ENCODE data around the gene EXOC4.
A peak's percentile ranks its signal among the peaks of the same experiment; 100 is the strongest.
"Not testable (repeated sequence)": the region's sequence is repeated elsewhere in the genome, so short reads cannot be mapped to it uniquely, and the experiment has no call there.

EXOC4 gene

GRCh38 chr7:133252858-133253518 lies at the start of gene EXOC4:
Gene EXOC4, plus strand, starts transcription at chr7:133253078.
- H3K4me1 ChIP-seq: peaks cover 29% of the 10 kb centered on the region
- H3K9me3 ChIP-seq: no peaks in the 10 kb centered on the region
- H4K20me1 ChIP-seq: no peaks in the 10 kb centered on the region
- TF ChIP-seq Cebpa-rat (IDR thresholded peaks at IDR 0.05): no peak
- H3K36me3 ChIP-seq: peaks cover 8% of the 10 kb centered on the region
- peak within 1 kb of the TSS; percentile 80 for H3K27ac ChIP-seq
- peak within 1 kb of the TSS; percentile 70 for H3K4me3 ChIP-seq
- H3K9ac ChIP-seq: peak within 1 kb of the TSS; percentile 79
- peak within 1 kb of the TSS; percentile 82 for H3K4me2 ChIP-seq
- no peaks in the 10 kb centered on the region for H3K27me3 ChIP-seq

- H4K20me1 ChIP-seq: no peaks in the 10 kb centered on the region
- no peaks in the 10 kb centered on the region for H3K27me3 ChIP-seq
- no peak overlapping the region for H3K4me3 ChIP-seq
- H3K4me2 ChIP-seq: no peak overlapping the region
- H3K9me3 ChIP-seq: peaks cover 11% of the 10 kb centered on the region
- no peaks in the 10 kb centered on the region for H3K4me1 ChIP-seq
- no peak overlapping the region for H3K27ac ChIP-seq
- H3K9ac ChIP-seq: no peak overlapping the region
- no peaks in the 10 kb centered on the region for H3K36me3 ChIP-seq
- TF ChIP-seq Cebpa-rat (IDR thresholded peaks at IDR 0.05): no peak
Measured at GRCh38 chr7:133203490-133203889, 49.4 kb upstream of the EXOC4 start.

- no peaks in the 10 kb centered on the region for H4K20me1 ChIP-seq
- no peak for TF ChIP-seq Cebpa-rat (IDR thresholded peaks at IDR 0.05)
- no peaks in the 10 kb centered on the region for H3K4me1 ChIP-seq
Measured at GRCh38 chr7:133207687-133208086, 45.2 kb upstream of the EXOC4 start.

GRCh38 chr7:133210817-133211216 lies 42.1 kb upstream of the EXOC4 start:
- H3K27ac ChIP-seq, H3K4me1 ChIP-seq, H3K9ac ChIP-seq, H3K4me3 ChIP-seq, H4K20me1 ChIP-seq, H3K27me3 ChIP-seq, H3K36me3 ChIP-seq, H3K4me2 ChIP-seq: not testable (repeated sequence)
- H3K9me3 ChIP-seq: peaks cover 13% of the 10 kb centered on the region

More at GRCh38 chr7:133207687-133208086, 45.2 kb upstream of the EXOC4 start:
- H3K27ac ChIP-seq: no peak overlapping the region
- H3K9me3 ChIP-seq: peaks cover 13% of the 10 kb centered on the region
- no peak overlapping the region for H3K4me3 ChIP-seq
- no peak overlapping the region for H3K9ac ChIP-seq
- H3K36me3 ChIP-seq: no peaks in the 10 kb centered on the region
- H3K27me3 ChIP-seq: no peaks in the 10 kb centered on the region
- H3K4me2 ChIP-seq: no peak overlapping the region

- H4K20me1 ChIP-seq, H3K4me2 ChIP-seq, H3K27ac ChIP-seq, H3K27me3 ChIP-seq, H3K4me1 ChIP-seq, H3K9ac ChIP-seq, H3K4me3 ChIP-seq, H3K36me3 ChIP-seq, H3K9me3 ChIP-seq: not testable (repeated sequence)
Measured at GRCh38 chr7:133213772-133214171, 39.1 kb upstream of the EXOC4 start.

GRCh38 chr7:133217773-133218172 lies 35.1 kb upstream of the EXOC4 start:
- TF ChIP-seq Cebpa-rat (IDR thresholded peaks at IDR 0.05): no peak
- no peak overlapping the region for H3K4me3 ChIP-seq
- no peak overlapping the region for H3K27ac ChIP-seq
- H3K4me2 ChIP-seq: no peak overlapping the region
- H3K9ac ChIP-seq: no peak overlapping the region
- no peaks in the 10 kb centered on the region for H4K20me1 ChIP-seq
- H3K27me3 ChIP-seq: no peaks in the 10 kb centered on the region
- peaks cover 5% of the 10 kb centered on the region; the same call in 1 of the 2 replicates for H3K9me3 ChIP-seq
- peaks cover 7% of the 10 kb centered on the region for H3K4me1 ChIP-seq
- no peaks in the 10 kb centered on the region for H3K36me3 ChIP-seq

GRCh38 chr7:133230591-133231194 lies 22.2 kb upstream of the EXOC4 start:
- no peaks in the 10 kb centered on the region for H4K20me1 ChIP-seq
- no peak overlapping the region for H3K4me2 ChIP-seq
- no peaks in the 10 kb centered on the region for H3K27me3 ChIP-seq
- H3K4me3 ChIP-seq: no peak overlapping the region
- H3K9ac ChIP-seq: no peak overlapping the region
- peaks cover 12% of the 10 kb centered on the region for H3K4me1 ChIP-seq
- TF ChIP-seq Cebpa-rat (IDR thresholded peaks at IDR 0.05): no peak
- no peaks in the 10 kb centered on the region for H3K36me3 ChIP-seq
- H3K9me3 ChIP-seq: peaks cover 32% of the 10 kb centered on the region
- H3K27ac ChIP-seq: no peak overlapping the region

GRCh38 chr7:133233142-133233541 lies 19.7 kb upstream of the EXOC4 start:
- Histone ChIP-seq H3K4me3 (no peak overlapping the region), H3K4me1 (no peaks in the 10 kb centered on the region), H3K4me2 (no peak overlapping the region), H3K36me3 (no peaks in the 10 kb centered on the region), H3K27me3 (no peaks in the 10 kb centered on the region), H3K27ac (no peak overlapping the region), H3K9ac (no peak overlapping the region), H4K20me1 (no peaks in the 10 kb centered on the region), H3K9me3 (peaks cover 11% of the 10 kb centered on the region)
- TF ChIP-seq Cebpa-rat (IDR thresholded peaks at IDR 0.05): no peak

- no peak overlapping the region for H3K27ac ChIP-seq
- no peak overlapping the region for H3K4me2 ChIP-seq
- no peaks in the 10 kb centered on the region for H3K9me3 ChIP-seq
- TF ChIP-seq Cebpa-rat (IDR thresholded peaks at IDR 0.05): no peak
- no peaks in the 10 kb centered on the region for H4K20me1 ChIP-seq
- no peak overlapping the region for H3K4me3 ChIP-seq
- H3K9ac ChIP-seq: no peak overlapping the region
- H3K27me3 ChIP-seq: no peaks in the 10 kb centered on the region
- no peaks in the 10 kb centered on the region for H3K36me3 ChIP-seq
- no peaks in the 10 kb centered on the region for H3K4me1 ChIP-seq
Measured at GRCh38 chr7:133234961-133235875, 17.7 kb upstream of the EXOC4 start.

- H3K9me3 ChIP-seq: no peaks in the 10 kb centered on the region
- H3K4me2 ChIP-seq: no peak overlapping the region
- no peak for TF ChIP-seq Cebpa-rat (IDR thresholded peaks at IDR 0.05)
- no peak overlapping the region for H3K4me3 ChIP-seq
- H3K27me3 ChIP-seq: no peaks in the 10 kb centered on the region
- no peak overlapping the region for H3K9ac ChIP-seq
- H3K4me1 ChIP-seq: no peaks in the 10 kb centered on the region
- H3K36me3 ChIP-seq: no peaks in the 10 kb centered on the region
- no peak overlapping the region for H3K27ac ChIP-seq
- no peaks in the 10 kb centered on the region for H4K20me1 ChIP-seq
Measured at GRCh38 chr7:133237545-133237944, 15.3 kb upstream of the EXOC4 start.

Data from BLaER1 (cell line).